AG04449 (cell line): Measurements from ENCODE around the gene FBP1.
"Not testable (repeated sequence)": the region's sequence is repeated elsewhere in the genome, so short reads cannot be mapped to it uniquely, and the experiment has no call there.

Experiments used
- CTCF ChIA-PET: fragments of 350-600 bp; formaldehyde crosslinking; extraction: SDS; loops from one replicate; lab custom pipeline; 2021; ENCODE audit warnings: antibody characterized with exemption; lab: Yijun Ruan, JAX
- POLR2A ChIA-PET: fragments of 400-600, 350-600 bp; formaldehyde crosslinking; extraction: SDS; loops from one replicate; lab custom pipeline; 2020; ENCODE audit warnings: antibody characterized with exemption, inconsistent platforms; lab: Yijun Ruan, JAX
- DNase-seq: peaks from one replicate; pipeline ENCODE4 v3.0.0-alpha.2; 2010; ENCODE audit warnings: low read depth, low spot score
- H3K4me3 ChIP-seq: 2 replicates; pipeline ENCODE4 v1.5.1; 2011; ENCODE audit warnings: low read depth, mild to moderate bottlenecking, control low read depth, low read length
- TF ChIP-seq, protein P1 (sequence below): IDR thresholded peaks from one replicate; pipeline ENCODE4 v1.5.1; 2011; ENCODE audit warnings: mild to moderate bottlenecking, moderate library complexity, low read length, control low read depth, inconsistent platforms; ENCODE audit not compliant: insufficient read depth; ENCODE audit errors: missing control alignments

Gene FBP1

DNA sequence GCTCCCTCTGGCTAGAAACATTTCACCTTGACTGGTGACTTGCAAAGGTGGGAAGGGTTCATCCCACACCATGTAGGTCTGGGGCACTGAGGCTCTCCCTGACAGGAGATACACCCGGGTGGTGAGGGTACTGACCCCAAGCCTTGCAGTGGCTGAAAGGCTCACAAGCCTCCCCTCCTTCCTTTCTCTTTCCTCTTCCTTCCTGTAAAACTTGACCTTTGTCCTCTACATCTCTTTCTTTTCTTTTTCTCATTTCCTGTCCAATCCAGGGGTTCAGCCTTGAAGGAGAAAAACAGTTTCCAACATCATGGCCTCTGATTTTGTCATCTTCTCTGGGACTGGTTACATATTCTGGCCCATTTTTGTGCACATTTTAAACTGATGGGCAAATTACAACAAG, 62.3 kb downstream of the FBP1 start:
- ChIA-PET POLR2A (no interaction called here), CTCF (no interaction called here)
- no peak overlapping the region for H3K4me3 ChIP-seq
- TF ChIP-seq, protein P1, sequence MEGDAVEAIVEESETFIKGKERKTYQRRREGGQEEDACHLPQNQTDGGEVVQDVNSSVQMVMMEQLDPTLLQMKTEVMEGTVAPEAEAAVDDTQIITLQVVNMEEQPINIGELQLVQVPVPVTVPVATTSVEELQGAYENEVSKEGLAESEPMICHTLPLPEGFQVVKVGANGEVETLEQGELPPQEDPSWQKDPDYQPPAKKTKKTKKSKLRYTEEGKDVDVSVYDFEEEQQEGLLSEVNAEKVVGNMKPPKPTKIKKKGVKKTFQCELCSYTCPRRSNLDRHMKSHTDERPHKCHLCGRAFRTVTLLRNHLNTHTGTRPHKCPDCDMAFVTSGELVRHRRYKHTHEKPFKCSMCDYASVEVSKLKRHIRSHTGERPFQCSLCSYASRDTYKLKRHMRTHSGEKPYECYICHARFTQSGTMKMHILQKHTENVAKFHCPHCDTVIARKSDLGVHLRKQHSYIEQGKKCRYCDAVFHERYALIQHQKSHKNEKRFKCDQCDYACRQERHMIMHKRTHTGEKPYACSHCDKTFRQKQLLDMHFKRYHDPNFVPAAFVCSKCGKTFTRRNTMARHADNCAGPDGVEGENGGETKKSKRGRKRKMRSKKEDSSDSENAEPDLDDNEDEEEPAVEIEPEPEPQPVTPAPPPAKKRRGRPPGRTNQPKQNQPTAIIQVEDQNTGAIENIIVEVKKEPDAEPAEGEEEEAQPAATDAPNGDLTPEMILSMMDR: no peak
- no peak for DNase-seq

DNA sequence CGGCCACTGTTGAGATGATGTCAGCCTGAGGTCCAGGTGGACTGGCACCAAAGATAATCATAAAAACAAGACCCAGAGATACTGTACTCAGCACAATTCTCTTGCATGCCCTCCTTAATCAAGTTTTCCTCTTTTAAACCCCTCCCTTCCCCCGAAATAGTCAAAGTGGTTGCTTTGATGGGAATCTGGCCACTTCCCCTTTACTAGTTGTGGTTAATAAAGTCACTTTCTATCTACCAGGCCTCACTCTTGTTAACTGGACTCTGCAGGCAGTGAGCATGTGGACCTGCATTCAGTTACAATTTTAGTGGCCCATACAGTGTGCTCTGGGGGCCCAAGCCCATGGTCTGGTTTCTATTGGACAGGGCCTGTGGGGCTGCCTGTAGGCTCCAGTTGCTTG, 63.2 kb downstream of the FBP1 start:
- ChIA-PET CTCF (interaction anchor here (1.1 kb wide), 1 partner anchor 11 kb away, joined by 3 read pairs; no protein-coding TSS in a partner anchor), POLR2A (no interaction called here)
- H3K4me3 ChIP-seq: no peak overlapping the region
- DNase-seq: no peak
- TF ChIP-seq, protein P1: no peak

DNA sequence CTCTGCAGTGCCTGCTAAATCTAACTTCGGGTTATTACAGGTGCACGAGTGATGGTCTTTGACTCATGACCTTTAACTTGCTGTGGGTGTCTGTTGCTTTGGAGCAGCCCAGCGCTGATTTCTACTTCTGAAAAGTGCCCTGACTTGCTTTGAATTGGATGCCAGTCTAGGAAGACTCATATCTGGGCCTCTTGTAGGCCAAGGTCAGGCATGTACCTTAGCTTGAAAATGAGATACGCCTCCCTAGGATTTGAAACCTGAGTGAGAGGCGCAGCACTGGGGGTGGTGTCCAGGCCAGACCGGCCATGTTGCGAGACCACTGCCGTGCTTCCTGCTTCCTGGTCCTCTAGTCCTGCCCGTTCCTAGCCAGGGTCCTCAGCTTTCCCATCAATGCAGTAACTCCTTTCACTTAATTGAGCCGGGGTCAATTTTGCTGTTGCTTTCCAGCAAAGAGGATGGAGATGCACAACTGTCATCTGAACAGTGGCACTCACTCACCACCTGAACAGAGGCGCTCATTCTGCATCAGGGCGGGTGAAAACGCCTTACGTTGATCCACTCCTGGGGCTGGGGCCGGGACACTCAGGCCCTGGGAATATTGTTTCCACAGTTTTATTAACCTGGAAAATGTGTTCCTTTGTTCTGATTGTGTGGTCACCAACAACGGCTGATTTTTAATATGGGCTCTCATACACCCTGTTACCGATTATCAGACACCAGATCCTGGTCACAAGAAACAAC, 70.2 kb downstream of the FBP1 start:
- ChIA-PET CTCF (no interaction called here), POLR2A (no interaction called here)

DNA sequence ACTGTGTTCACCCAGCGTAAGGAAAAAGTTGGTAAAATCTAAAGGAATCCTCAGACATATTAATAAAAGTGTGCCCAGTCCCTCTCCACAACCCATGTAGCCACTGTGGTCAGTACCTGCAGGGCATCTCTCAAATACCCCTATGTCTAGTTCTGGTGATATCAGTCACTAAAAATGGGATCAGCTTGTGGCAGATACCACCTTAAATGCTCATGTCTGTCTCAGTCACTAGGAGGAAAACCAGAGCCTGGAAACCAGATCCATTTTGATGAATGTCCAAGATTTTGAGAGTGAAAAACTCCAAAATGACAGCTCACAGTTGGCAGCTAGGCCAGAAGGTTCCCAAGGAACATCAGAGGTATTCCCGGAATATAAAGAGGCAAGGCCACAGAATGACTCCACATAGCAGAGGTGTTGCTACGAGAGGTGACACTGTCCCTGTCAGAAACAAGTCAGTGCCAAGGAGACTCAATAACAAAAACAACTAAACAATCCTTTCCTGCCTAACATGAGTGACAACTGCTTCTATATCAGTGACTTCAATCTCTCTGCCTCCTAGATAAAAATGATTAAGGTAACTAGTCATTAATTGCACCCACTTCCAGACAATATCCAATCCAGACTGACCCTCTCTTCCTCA, 70.9 kb downstream of the FBP1 start:
- no peak for DNase-seq
- no peak overlapping the region for H3K4me3 ChIP-seq
- CTCF ChIA-PET: no interaction called here
- TF ChIP-seq, protein P1: no peak
- POLR2A ChIA-PET: no interaction called here

More for the DNA sequence above, 70.2 kb downstream of the FBP1 start:
- TF ChIP-seq, protein P1: no peak
- no peak overlapping the region for H3K4me3 ChIP-seq
- DNase-seq: no peak

DNA sequence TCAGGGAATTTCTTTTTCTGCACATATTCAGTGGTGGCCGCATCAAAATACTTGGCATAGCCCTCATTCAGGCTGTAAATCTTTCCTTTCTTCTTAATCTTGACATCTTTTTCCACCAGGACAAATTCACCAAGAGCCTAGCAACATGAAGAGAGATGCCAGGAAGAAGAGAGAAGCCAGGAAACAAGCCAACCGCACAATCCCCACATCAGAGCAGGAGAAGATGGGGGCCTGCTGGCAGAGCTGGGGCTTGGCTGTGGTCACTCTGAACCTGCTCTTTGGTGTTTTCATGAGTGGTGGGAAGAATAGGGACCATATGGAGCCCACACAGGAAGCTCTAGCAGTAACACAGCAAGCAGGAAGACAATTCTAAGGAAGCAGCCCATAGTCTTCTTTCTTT, 72.0 kb downstream of the FBP1 start:
- POLR2A ChIA-PET: no interaction called here
- no peak for DNase-seq
- TF ChIP-seq, protein P1: no peak
- H3K4me3 ChIP-seq: no peak overlapping the region
- CTCF ChIA-PET: no interaction called here

DNA sequence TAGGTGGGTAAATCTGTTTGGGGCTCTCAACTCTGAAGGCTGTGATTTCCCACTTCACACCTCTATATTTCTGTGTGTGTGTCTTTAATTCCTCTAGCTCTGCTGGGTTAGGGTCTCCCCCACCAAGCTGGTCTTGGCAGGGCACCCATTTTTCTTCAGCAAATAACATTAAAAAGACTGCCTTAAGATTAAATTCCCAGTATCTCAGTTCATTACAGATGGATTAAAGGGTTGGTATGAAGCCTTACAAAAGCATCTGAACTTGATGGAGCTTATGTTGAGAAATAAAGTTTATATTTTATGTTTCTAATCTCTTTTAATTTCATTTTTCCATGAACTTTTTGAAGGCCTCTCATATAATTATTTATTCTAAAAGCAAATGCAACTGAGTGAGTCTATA, 72.8 kb downstream of the FBP1 start:
- TF ChIP-seq, protein P1: no peak
- ChIA-PET POLR2A (no interaction called here), CTCF (no interaction called here)

DNA sequence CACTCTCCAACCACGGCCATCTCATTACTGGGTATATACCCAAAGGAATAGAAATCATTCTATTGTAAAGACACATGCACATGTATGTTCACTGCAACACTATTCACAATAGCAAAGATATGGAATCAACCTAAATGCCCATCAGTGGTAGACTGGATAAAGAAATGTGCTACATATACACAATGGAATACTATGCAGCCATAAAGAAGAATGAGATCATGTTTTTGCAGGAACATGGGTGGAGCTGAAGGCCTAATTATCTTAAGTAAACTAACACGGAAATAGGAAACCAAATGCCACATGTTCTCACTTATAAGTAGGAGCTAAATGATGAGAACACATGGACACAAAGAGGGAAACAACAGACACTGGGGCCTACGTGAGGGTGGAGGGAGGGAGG, 75.0 kb downstream of the FBP1 start:
- DNase-seq, POLR2A ChIA-PET, H3K4me3 ChIP-seq: not testable (repeated sequence)
- CTCF ChIA-PET: interaction anchor here (0.7 kb wide), 1 partner anchor 10 kb away, joined by 3 read pairs; the partner anchor contains the start of gene PCAT7

More for the DNA sequence above, 72.8 kb downstream of the FBP1 start:
- no peak for DNase-seq
- no peak overlapping the region for H3K4me3 ChIP-seq
